CD4-positive, alpha-beta memory T cell (primary cell): ENCODE data around the gene PMS2. TPM values are rescaled to one million over a fixed set of nuclear protein-coding genes. Genes with fewer than 3 reads are reported as not detected.
"Not testable (repeated sequence)": the region's sequence is repeated elsewhere in the genome, so short reads cannot be mapped to it uniquely, and the experiment has no call there.

Source experiments
- CTCF ChIA-PET: fragments of 350-600 bp; sonication (Branson Sonifier 250); formaldehyde crosslinking; loops from one replicate; lab custom pipeline; 2021; ENCODE audit warnings: inconsistent platforms; ENCODE audit not compliant: partially characterized antibody; lab: Charles Lee
- POLR2A ChIA-PET: fragments of 350-600 bp; sonication (Branson Sonifier 250); formaldehyde crosslinking; loops from one replicate; lab custom pipeline; 2021; ENCODE audit not compliant: partially characterized antibody; lab: Charles Lee
- DNase-seq, 5 donors: peaks; one replicate each; pipeline versions ENCODE4 v3.0.0 to v3.0.0-alpha.2; 2020 to 2022; ENCODE audit warnings: mixed read lengths in 1 of 5
- H3K27ac ChIP-seq: one replicate; pipeline ENCODE4 v1.7.0; 2013; ENCODE audit warnings: low read depth, low read length
- H3K27me3 ChIP-seq: 2 replicates; pipeline ENCODE4 v1.7.0; 2013; ENCODE audit warnings: mild to moderate bottlenecking, low read length, moderate library complexity; ENCODE audit not compliant: insufficient read depth
- H3K36me3 ChIP-seq: 2 replicates; pipeline ENCODE4 v1.7.0; 2013; ENCODE audit warnings: mild to moderate bottlenecking, low read length, moderate library complexity; ENCODE audit not compliant: insufficient read depth
- H3K4me1 ChIP-seq: 2 replicates; pipeline ENCODE4 v1.7.0; 2013; ENCODE audit warnings: mild to moderate bottlenecking, low read length, moderate library complexity; ENCODE audit not compliant: insufficient read depth
- H3K4me3 ChIP-seq, 2 donors: one replicate each; pipeline ENCODE4 v1.7.0; 2013; ENCODE audit warnings: low read length in 2 of 2, mild to moderate bottlenecking in 1 of 2
- H3K9me3 ChIP-seq, 2 donors: one replicate each; pipeline ENCODE4 v1.7.0; 2013; ENCODE audit warnings: low read length in 2 of 2, control low read depth in 1 of 2; ENCODE audit not compliant: control insufficient read depth in 1 of 2
- H3K27ac Mint-ChIP-seq, 7 donors: one replicate each; pipeline ENCODE4 v1.8.0; 2020 to 2021; ENCODE audit warnings: mixed read lengths in 7 of 7, mild to moderate bottlenecking in 6 of 7, inconsistent platforms in 3 of 7, moderate library complexity in 3 of 7
- H3K27me3 Mint-ChIP-seq, 2 donors: one replicate each; pipeline ENCODE4 v1.8.0; 2020 to 2021; ENCODE audit warnings: mixed read lengths in 2 of 2
- H3K36me3 Mint-ChIP-seq, 2 donors: one replicate each; pipeline ENCODE4 v1.8.0; 2020 to 2021; ENCODE audit warnings: mixed read lengths in 2 of 2, inconsistent platforms in 1 of 2, mild to moderate bottlenecking in 1 of 2
- H3K4me1 Mint-ChIP-seq, 4 donors: one replicate each; pipeline ENCODE4 v1.8.0; 2020 to 2021; ENCODE audit warnings: mixed read lengths in 4 of 4, mild to moderate bottlenecking in 1 of 4
- H3K4me3 Mint-ChIP-seq, 8 donors: one replicate each; pipeline ENCODE4 v1.8.0; 2020 to 2021; ENCODE audit warnings: mixed read lengths in 8 of 8, mild to moderate bottlenecking in 7 of 8, moderate library complexity in 6 of 8, inconsistent platforms in 3 of 8
- H3K9me3 Mint-ChIP-seq, 8 donors: one replicate each; pipeline ENCODE4 v1.8.0; 2020 to 2021; ENCODE audit warnings: mixed read lengths in 8 of 8, mild to moderate bottlenecking in 5 of 8, inconsistent platforms in 3 of 8, moderate library complexity in 1 of 8
- intact Hi-C: fragments of 100-400 bp; cut with micrococcal nuclease; formaldehyde crosslinking; loops from one replicate; pipeline ENCODE4 v1.15.1; 2023
- polyA plus RNA-seq, 2 donors: library from polyadenylated mRNA; unstranded; fragments of 300-500 nt; fragmentation: Illumina TruSeq; gene quantifications; one replicate each; pipeline ENCODE4 v1.2.3, GENCODE V29; 2021
- total RNA-seq, 2 experiments: library from RNA; stranded (reverse); gene quantifications; one replicate each; pipeline ENCODE4 v1.2.3, GENCODE V29; 2021

Gene PMS2
- total and polyA plus RNA-seq, 4 experiments from 2014 or later = 7.6 to 23.2 (median 18.4) TPM

GRCh38 chr7:5997210-5997808 is 11.5 kb downstream of the PMS2 start:
- ChIA-PET POLR2A (interaction anchor here (1.0 to 2.0 kb wide), 3 partner anchors 12 to 450 kb away, joined by 3 to 12 read pairs (median 8); partner anchors contain the start of genes AIMP2, DAGLB and PMS2), CTCF (interaction anchor here (0.7 to 5.6 kb wide), 19 partner anchors 11 to 440 kb away, joined by 3 to 74 read pairs (median 4); partner anchors contain the start of genes AIMP2 and PMS2)
- peaks cover 27% of the 10 kb centered on the region for H3K36me3 ChIP-seq
- Mint-ChIP-seq H3K9me3 (peaks cover 0 to 2% (median 0%) of the 10 kb centered on the region in 8 donors), H3K27me3 (no peaks in the 10 kb centered on the region), H3K36me3 (peaks cover 26 to 46% of the 10 kb centered on the region in 2 donors), H3K4me3 (no peak overlapping the region), H3K27ac (peak overlapping the region in 1 of 7 donors; percentile 48), H3K4me1 (peaks cover 0 to 1% (median 0%) of the 10 kb centered on the region in 4 donors)
- intact Hi-C loops = loop anchor here (1.0 to 10.0 kb wide), 3 partner anchors 109 to 437 kb away; no protein-coding TSS in a partner anchor
- peak in 4 of 5 donors; percentile 57 to 61 (median 58) for DNase-seq
- no peaks in the 10 kb centered on the region for H3K9me3 ChIP-seq
- no peaks in the 10 kb centered on the region for H3K27me3 ChIP-seq
- H3K27ac ChIP-seq = no peak overlapping the region
- no peaks in the 10 kb centered on the region for H3K4me1 ChIP-seq
- H3K4me3 ChIP-seq = no peak overlapping the region

- H3K27ac ChIP-seq, DNase-seq, H3K36me3 ChIP-seq, H3K27me3 Mint-ChIP-seq, intact Hi-C loops, CTCF ChIA-PET, H3K9me3 ChIP-seq, H3K4me1 ChIP-seq, H3K4me3 ChIP-seq, H3K4me3 Mint-ChIP-seq, H3K27ac Mint-ChIP-seq, H3K9me3 Mint-ChIP-seq, H3K4me1 Mint-ChIP-seq, POLR2A ChIA-PET, H3K27me3 ChIP-seq: not testable (repeated sequence)
- H3K36me3 Mint-ChIP-seq = peaks cover 27 to 40% of the 10 kb centered on the region in 2 donors
Measured at GRCh38 chr7:5987061-5987460, 21.8 kb downstream of the PMS2 start.

- DNase-seq, H3K9me3 ChIP-seq, H3K4me1 Mint-ChIP-seq, intact Hi-C loops, H3K36me3 ChIP-seq, H3K4me1 ChIP-seq, H3K4me3 ChIP-seq, H3K9me3 Mint-ChIP-seq, H3K27me3 Mint-ChIP-seq, POLR2A ChIA-PET, H3K27ac ChIP-seq, H3K27me3 ChIP-seq, H3K4me3 Mint-ChIP-seq: not testable (repeated sequence)
- peaks cover 12 to 22% of the 10 kb centered on the region in 2 donors for H3K36me3 Mint-ChIP-seq
- peak overlapping the region in 1 of 7 donors; percentile 18 for H3K27ac Mint-ChIP-seq
- CTCF ChIA-PET = interaction anchor here (1.4 kb wide), 1 partner anchor 9 kb away, joined by 3 read pairs; no protein-coding TSS in a partner anchor
Measured at GRCh38 chr7:5979680-5980314, 29.1 kb downstream of the PMS2 start.

- H3K4me1 ChIP-seq, H3K4me3 ChIP-seq, H3K4me3 Mint-ChIP-seq, H3K27ac ChIP-seq, H3K4me1 Mint-ChIP-seq, H3K9me3 ChIP-seq, H3K36me3 Mint-ChIP-seq, H3K36me3 ChIP-seq, POLR2A ChIA-PET, H3K27me3 Mint-ChIP-seq, DNase-seq, H3K27ac Mint-ChIP-seq, intact Hi-C loops, H3K9me3 Mint-ChIP-seq, H3K27me3 ChIP-seq, CTCF ChIA-PET: not testable (repeated sequence)
Measured at GRCh38 chr7:5973580-5973979, 35.3 kb downstream of the PMS2 start.

- H3K27me3 Mint-ChIP-seq, CTCF ChIA-PET, H3K4me1 Mint-ChIP-seq, H3K27ac Mint-ChIP-seq, H3K27ac ChIP-seq, H3K4me3 ChIP-seq, H3K36me3 Mint-ChIP-seq, H3K4me3 Mint-ChIP-seq, DNase-seq, POLR2A ChIA-PET, H3K9me3 ChIP-seq, H3K4me1 ChIP-seq, H3K27me3 ChIP-seq, intact Hi-C loops, H3K9me3 Mint-ChIP-seq, H3K36me3 ChIP-seq: not testable (repeated sequence)
Measured at GRCh38 chr7:5970347-5970911, 38.4 kb downstream of the PMS2 start, which contains the start of gene RSPH10B. TSS of gene RSPH10B (minus strand) at chr7:5970689. CDS start at chr7:5967116, 3,573 bp downstream.

- H3K4me1 ChIP-seq, H3K27me3 ChIP-seq, intact Hi-C loops, H3K4me3 ChIP-seq, POLR2A ChIA-PET, H3K27me3 Mint-ChIP-seq, DNase-seq, H3K36me3 Mint-ChIP-seq, H3K4me3 Mint-ChIP-seq, H3K9me3 Mint-ChIP-seq, H3K4me1 Mint-ChIP-seq, H3K36me3 ChIP-seq, H3K27ac Mint-ChIP-seq, H3K9me3 ChIP-seq, CTCF ChIA-PET, H3K27ac ChIP-seq: not testable (repeated sequence)
Measured at GRCh38 chr7:5963810-5964209, 45.0 kb downstream of the PMS2 start.

- DNase-seq, H3K27me3 Mint-ChIP-seq, H3K4me1 Mint-ChIP-seq, POLR2A ChIA-PET, H3K4me3 ChIP-seq, H3K27ac ChIP-seq, H3K27ac Mint-ChIP-seq, H3K36me3 ChIP-seq, intact Hi-C loops, H3K4me3 Mint-ChIP-seq, CTCF ChIA-PET, H3K27me3 ChIP-seq, H3K9me3 ChIP-seq, H3K4me1 ChIP-seq, H3K36me3 Mint-ChIP-seq, H3K9me3 Mint-ChIP-seq: not testable (repeated sequence)
Measured at GRCh38 chr7:5963205-5963604, 45.6 kb downstream of the PMS2 start.
